ENCODE measurements around the gene POT1.
"Not testable (repeated sequence)": the region's sequence is repeated elsewhere in the genome, so short reads cannot be mapped to it uniquely, and the experiment has no call there.

The POT1 gene

GRCh38 chr7:124929467-124930172 lies at the start of gene POT1:
Gene POT1 (minus strand): TSS chr7:124929825. CDS start chr7:124897173, 32,652 bp downstream.
- DNase-seq: peak; percentile 98

DNA sequence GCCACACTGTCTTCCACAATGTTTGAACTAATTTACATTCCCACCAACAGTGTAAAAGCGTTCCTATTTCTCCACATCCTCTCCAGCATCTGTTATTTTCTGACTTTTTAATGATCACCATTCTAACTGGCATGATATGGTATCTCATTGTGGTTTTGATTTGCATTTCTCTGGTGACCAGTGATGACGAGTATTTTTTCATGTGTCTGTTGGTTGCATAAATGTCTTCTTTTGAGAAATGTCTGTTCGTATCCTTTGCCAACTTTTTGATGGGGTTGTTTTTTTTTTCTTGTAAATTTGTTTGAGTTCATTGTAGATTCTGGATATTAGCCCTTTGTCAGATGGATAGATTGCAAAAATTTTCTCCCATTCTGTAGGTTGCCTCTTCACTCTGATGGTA lies 45.5 kb upstream of the POT1 start:
- not testable (repeated sequence) for DNase-seq

GRCh38 chr7:124965553-124965952 lies 35.9 kb upstream of the POT1 start:
- no peak for DNase-seq

- no peak for DNase-seq
These were observed 30.1 kb upstream of the POT1 start for GRCh38 chr7:124959676-124960075.

GRCh38 chr7:124957952-124958351 lies 28.3 kb upstream of the POT1 start:
- not testable (repeated sequence) for DNase-seq

- DNase-seq: no peak
These were observed 26.5 kb upstream of the POT1 start for GRCh38 chr7:124956160-124956559.

GRCh38 chr7:124954790-124955189 lies 25.2 kb upstream of the POT1 start:
- DNase-seq: no peak

DNA sequence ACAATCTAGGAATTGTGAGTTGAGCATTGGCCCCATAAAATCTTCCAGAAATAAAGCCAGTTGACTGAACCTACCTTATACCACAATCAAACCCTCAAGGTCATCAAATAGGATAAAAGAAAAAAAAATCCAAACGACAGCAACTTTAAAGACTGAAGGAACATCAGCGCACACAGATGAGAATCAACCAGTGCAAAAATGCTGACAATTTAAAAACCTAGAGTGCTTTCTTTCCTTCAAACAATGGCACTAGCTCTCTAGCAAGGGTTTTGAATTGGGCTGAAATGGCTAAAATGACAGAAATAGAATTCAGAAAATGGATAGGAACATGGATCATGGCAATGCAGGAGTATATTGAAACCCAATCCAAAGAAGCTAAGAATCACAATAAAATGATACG lies 16.1 kb upstream of the POT1 start:
- DNase-seq: no peak

DNA sequence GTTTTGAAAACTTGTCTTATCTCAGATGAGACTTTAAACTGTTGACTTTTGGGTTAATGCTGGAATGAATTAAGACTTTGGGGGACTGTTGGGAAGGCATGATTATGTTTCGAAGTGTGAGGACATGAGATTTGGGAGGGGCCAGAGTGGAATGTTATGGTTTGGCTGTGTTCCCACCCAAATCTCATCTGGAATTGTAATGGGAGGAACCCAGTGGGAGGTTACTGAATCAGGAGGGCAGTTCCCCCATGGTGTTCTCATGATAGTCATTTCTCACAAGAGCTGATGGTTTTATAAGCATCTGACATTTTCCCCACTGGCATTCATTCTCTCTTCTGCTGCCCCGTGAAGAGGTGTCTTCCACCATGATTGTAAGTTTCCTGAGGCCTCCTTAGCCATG lies 13.8 kb upstream of the POT1 start:
- no peak for DNase-seq

GRCh38 chr7:124942399-124942798 lies 12.8 kb upstream of the POT1 start:
- no peak for DNase-seq

- no peak for DNase-seq
These were observed 10.7 kb upstream of the POT1 start for GRCh38 chr7:124940306-124940705.

GRCh38 chr7:124938128-124938527 lies 8.5 kb upstream of the POT1 start:
- no peak for DNase-seq

DNA sequence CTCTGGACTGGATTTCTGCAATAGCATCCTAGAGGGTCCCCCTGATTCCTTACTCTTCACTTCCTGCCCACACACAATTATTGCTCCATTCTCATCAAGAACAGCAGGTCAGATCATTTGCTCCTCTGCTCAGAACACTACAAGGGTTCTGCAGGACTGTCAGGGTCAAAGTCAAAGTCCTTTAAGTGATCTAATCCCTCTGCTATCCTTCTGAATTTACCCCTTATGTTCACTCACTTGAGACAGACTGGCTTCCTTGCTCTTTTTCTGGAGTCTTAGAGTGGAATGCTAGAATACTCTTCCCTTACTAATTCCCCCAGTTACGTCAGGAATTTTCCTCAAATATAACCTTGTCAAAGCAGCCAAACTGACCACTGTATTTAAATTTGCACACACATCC lies 7.5 kb upstream of the POT1 start:
- DNase-seq: no peak

GRCh38 chr7:124934841-124935240 lies 5.2 kb upstream of the POT1 start:
- no peak for DNase-seq

DNA sequence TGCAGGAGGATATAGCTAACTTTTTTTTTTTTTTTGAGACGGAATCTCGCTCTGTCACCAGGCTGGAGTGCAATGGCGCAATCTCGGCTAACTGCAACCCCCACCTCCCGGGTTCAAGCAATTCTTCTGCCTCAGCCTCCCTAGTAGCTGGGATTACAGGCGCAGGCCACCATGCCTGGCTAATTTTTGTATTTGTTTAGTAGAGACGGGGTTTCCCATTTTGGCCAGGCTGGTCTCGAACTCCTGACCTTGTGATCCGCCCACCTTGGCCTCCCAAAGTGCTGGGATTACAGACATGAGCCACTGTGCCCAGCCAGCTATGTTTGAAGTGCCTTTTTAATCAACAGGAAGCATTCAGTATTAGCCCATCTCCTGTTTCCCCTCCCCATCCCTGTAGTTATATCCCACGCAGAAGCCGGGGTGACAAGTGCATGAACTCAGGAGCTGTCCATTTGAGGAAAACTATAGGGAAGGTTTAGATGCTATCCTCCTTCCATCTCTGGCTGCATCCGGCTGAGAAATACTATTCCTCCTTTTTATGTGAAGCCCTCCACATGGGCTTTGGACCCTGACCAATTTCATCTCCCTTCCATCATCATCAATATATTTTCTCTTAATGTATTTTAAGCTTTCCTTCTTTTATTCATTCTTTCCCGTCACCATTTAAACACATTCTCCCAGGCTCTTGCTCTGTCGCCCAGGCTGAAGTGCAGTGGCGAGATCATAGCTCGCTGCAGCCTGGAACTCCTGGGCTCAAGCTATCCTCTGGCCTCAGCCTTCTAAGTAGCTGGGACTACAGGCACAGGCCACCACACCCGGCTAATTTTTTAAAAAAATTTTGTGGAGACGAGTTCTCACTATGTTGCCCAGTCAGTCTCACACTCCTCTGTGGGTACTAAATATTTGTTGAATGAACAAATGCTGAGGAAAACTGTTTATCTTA lies 1.3 kb upstream of the POT1 start:
- DNase-seq: no peak

GRCh38 chr7:124930173-124930623 lies 573 bp upstream of the POT1 start:
- no peak for DNase-seq

DNA sequence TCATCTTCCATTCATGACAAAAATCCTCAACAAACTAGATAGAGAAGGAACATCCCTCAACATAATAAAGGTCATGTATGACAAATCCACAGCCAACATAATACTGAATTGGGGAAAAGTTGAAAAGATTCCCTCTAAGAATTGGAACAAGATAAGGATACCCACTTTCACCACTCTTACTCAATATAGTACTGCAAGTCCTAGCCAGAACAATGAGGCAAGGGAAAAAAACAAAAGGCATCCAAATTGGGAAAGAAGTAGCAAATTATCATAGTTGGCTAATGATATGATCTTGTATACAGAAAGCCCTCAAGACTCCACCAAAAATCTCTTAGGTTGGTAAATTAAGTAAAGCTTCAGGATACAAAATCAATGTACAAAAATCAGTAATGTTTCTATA lies 4.7 kb downstream of the POT1 start:
- no peak for DNase-seq

DNA sequence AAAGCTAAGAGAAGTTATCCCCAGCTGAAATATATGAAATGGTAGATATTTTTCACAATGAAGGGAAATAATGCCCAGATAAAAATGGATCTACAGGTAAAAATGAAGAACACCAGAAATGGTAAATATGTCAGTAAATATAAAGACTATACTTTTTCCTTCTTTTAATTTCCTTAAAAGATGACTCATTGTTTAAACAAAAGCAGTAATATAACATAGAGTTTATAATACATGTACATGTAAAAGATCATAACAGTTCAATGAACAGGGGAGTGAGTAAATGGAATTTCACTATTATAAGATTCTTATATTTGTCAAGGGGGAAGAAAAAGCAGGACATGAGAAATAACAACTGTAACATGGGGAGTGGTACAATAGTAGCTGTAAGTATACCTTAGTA lies 7.4 kb downstream of the POT1 start:
- no peak for DNase-seq

- DNase-seq: no peak
These were observed 9.8 kb downstream of the POT1 start for GRCh38 chr7:124919841-124920240.

DNA sequence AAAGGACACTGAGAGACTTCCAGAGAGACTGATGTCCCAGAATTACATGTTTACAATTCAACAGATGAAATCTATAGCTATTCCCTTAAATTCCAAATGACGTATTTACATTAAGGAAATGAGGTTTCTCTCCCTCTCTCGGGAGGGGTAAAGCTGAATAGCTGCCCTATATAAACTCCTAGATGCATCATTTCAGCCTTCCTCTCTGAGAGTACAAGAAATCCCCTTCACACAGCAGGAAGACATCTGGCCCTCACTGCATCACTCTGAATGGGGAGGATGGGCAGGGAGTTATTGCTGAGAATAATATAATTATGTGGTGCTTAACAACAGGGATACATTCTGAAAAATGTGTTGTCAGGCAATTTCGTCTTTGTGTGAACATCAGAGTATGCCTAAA lies 11.0 kb downstream of the POT1 start:
- no peak for DNase-seq

DNA sequence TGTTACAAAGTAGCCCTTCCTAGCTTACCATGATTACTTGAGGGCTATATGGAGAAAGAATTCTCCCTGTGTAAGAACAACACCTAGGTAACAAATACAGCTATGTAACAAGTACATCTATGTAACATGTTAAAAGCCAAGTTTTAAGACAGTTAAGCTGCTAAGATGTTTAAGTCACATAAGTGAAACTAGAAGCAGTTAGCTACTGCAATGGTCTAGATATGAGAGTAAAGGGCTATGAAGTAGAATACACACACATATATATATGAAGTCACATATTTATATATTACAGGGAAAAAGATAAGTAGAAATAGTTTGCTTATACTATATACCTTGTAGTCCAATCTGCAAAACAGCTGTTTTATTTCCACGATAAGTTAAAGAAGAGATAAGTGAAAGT lies 14.4 kb downstream of the POT1 start:
- DNase-seq: no peak

DNA sequence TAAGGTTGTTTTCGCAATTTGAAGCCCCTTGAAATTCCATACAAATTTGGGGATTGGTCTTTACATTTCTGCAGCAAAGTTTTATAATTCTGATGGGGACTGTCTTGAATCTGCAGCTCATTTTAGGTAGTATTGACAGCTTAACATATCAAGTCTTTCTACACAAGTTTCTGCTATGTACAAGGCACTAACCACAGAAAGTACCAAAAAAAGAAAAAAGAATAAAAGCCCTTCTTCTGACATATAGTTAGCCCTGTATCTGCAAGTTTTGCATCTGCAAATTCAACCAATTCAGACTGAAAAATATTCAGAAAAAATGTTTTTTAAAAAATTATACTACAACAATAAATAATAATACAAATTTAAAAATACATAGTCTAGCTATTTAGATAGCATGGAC lies 15.3 kb downstream of the POT1 start:
- no peak for DNase-seq

DNA sequence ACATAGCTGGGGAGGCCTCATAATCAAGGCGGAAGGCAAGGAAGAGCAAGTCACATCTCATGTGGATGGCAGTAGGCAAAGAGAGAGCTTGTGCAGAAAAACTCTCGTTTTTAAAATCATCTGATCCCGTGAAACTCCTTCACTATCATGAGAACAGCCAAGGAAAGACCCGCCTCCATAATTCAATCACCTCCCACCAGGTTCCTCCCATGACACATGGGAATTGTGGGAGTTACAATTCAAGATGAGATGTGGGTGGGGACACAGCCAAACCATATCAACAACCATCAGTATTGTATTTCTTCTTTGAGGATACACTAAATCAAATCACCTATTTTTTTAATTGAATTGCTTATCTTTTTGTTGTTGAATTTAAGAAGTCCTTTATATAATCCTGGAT lies 16.7 kb downstream of the POT1 start:
- DNase-seq: no peak

DNA sequence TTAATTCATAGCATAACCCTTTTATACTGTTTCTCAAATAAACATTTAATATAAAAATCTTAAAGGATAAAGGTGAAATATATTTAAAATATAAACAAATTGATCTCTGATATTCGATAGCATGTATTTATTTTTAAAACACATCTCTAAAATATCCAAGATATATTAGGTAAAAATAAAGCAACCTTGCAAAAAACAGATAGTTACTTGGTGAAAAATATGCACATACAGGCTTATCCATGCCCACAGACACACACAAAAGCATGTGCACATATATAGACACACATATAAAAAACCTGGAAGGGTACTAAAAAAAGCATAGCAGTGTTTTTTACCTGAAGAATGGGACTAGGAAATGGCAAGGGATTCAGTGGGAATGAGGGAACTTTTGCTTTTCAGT lies 19.8 kb downstream of the POT1 start:
- DNase-seq: no peak
